ENCODE measurements around the gene GABPA.
A peak's percentile ranks its signal among the peaks of the same experiment; 100 is the strongest.
"Not testable (repeated sequence)": the region's sequence is repeated elsewhere in the genome, so short reads cannot be mapped to it uniquely, and the experiment has no call there.

GABPA gene

GRCh38 chr21:25742900-25743299 is 8.1 kb downstream of the GABPA start:
- DNase-seq, result no peak

- no peak for DNase-seq
Measured at GRCh38 chr21:25744854-25745253, 10.1 kb downstream of the GABPA start.

DNA sequence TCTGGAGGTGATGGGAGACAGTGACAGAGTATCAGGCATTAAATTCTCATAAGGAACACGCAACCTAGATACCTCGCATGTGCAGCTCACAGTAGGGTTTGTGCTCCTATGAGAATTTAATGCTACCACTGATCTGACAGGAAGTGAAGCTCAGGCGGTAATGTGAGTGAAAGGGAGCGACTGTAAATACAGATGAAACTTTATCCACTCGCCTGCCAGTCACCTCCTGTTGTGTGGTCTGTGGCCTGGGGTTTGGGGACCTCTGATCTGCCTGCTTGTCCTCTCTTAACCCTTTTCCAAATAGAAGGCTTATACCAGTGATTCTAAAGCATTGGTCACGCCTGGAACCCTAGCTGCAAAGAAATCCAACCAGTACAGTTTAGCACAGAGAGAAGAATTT is 15.3 kb downstream of the GABPA start:
- DNase-seq, result no peak

DNA sequence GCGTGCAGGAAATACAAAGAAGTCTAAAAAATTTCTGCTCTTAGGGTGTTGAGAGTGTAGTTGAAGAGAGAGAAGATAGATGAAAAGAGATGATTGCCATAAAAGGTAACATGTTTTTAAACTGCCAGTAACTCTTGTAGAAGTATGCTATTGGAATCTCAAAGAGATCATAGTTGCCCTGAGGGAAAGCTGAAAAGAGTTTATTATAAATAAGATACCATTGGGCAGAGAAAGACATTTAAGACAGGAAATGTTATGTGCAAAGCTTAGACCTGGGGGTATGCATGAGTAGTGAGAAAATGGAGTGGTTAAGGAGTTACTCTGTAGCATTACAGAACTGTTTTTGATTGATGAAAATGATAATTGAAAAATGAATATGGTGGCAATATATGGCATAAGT is 17.6 kb downstream of the GABPA start:
- no peak for DNase-seq

GRCh38 chr21:25756190-25756932 is 21.6 kb downstream of the GABPA start:
- DNase-seq, result no peak

DNA sequence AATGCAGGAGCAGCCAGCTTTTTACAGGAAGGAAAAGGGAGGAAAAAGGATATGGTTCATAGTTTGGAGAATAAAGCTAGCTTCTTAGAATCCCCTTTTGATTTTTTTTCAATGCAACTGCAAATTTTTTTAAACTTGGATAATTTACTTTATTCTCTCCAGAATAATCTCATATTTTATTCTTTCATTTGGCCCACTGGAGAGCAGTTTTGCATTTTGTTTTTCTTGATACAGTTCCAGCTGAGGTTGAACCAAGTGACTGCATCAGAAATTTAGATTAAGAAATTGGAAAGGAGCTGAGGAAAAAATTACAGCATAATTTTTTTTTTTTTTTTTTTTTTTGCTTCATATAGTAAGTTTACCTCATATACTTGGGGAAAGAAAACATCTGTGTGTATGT is 22.8 kb downstream of the GABPA start:
- no peak for DNase-seq

DNA sequence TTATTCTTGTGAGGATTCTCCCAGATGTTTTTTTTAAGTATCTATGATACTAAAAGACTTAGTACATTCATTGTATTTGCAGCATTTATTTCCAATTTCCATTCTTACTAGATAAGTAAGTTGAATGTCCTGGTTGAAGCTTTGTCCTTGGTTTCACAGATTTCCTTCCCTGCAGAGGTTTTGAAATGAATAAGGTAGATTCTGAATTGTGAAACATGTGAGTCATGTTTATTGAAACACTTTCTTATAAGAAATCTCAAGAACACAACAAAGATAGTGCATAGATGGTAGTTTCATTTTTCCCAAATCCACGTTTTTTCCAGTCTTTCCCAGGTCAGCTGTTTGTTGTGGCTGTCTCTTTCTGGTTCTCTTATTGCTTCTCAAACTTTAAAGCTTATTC is 24.8 kb downstream of the GABPA start:
- DNase-seq, result no peak

DNA sequence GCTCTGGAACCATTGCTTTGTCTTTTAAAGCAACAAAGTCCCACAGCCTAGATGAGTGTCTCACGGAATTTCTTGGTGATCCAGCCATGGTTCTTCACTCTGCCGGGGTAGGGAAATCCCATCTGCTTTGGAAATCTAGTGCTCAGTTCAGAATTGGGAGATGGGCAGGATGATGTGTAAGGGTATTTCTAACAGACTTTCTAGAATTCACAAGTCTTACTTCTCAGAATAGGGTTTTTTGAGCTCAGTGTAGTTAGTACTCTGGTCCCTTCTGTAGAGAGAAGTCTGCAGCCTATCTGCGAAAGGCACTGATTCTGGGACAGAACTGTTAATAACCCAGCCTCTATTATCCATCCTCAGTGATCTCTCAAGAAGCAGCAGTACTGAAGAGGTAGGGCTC is 25.3 kb downstream of the GABPA start:
- no peak for DNase-seq

- DNase-seq, result no peak
Measured at GRCh38 chr21:25760677-25761076, 25.9 kb downstream of the GABPA start.

DNA sequence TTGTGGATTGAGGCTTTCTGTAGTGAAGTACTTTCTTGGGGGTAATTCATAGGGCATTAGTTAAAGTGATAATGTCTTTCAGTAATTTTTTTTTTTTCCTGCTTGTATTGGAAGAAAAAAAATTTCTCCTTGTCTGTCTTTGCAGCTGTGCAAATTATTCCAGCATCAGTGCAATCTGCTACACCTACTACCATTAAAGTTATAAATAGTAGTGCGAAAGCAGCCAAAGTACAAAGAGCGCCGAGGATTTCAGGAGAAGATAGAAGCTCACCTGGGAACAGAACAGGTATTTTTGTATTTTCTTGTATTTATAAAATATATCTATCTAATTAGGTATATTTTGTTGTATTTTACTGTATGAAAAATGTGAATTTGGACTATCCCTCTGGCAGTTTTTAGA is 29.3 kb downstream of the GABPA start:
- no peak for DNase-seq

DNA sequence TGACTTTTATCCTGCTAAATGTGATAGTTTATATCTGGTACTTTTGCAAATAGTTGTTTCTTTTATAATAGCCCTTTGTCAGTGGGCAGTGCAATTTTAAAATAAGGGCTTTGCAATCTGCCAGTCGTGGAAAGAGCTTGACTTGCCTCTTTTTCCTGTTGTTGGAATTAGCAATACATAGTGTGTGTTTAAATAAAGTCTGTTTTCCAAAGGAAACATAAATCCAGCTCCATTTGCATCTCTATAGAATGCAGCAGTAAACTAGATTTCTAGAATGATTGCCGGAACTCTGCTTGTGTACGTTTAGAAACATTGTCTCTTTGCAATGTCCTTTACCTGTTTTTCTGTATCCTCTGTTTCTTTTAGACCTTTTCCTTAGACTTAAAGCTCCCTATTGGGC is 33.1 kb downstream of the GABPA start:
- DNase-seq, result no peak

- no peak for DNase-seq
Measured at GRCh38 chr21:25772686-25773085, 37.9 kb downstream of the GABPA start.

DNA sequence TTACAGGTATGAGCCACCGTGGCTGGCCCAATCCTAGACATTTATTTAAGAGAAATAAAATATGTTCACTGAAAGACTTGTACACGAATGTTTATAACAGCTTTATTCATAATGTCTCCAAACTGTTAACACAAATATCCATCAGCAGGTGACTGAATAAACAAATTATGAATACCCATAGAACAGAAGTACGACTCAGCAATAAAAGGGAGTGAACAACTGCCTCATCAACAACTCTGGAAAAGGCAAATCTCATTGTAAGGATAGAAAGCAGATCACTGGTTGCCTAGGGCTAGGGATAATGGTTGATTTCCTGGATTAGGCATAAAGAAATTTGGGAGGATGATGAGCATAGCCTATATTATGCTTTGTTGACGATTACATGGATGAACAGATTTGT is 41.7 kb downstream of the GABPA start:
- DNase-seq, result no peak

- DNase-seq, result not testable (repeated sequence)
Measured at GRCh38 chr21:25778126-25778875, 43.5 kb downstream of the GABPA start.

- DNase-seq, result no peak
Measured at GRCh38 chr21:25788677-25789076, 53.9 kb downstream of the GABPA start.

DNA sequence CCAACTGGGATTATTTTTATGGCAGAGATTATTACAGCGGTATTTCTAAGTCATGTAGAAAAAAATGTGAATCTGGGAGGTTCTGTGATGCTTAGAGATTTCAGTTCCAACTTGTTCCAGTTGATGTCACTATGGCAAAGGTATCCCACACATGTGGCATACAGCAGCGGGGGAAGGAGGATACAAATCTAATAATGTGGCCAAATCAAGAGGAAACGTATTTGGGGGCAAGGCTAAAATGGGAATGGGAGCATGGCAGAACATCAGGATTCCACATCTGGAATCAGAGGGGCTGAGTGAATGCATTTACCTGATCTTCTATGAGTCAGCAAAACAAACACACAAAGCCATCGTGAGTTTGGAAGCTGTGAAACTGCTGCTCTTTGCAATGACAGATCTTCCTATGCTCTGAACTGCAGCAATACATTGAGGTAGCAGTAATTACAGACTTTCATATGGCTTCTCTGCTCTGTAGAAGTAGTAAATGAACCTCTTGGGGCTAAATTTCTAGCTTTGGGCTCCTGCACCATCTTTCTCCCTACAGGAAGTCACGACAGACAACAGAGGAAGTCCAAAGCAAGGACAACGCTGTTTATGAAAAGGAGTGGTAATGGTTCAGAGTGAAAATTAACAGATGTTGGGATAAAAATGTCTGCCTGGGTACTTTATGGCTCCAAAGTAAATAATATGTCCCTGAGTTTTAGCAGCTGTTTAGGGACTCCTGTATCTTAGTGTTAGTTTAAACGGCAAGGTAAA is 55.5 kb downstream of the GABPA start:
- peak; percentile 68 for DNase-seq

DNA sequence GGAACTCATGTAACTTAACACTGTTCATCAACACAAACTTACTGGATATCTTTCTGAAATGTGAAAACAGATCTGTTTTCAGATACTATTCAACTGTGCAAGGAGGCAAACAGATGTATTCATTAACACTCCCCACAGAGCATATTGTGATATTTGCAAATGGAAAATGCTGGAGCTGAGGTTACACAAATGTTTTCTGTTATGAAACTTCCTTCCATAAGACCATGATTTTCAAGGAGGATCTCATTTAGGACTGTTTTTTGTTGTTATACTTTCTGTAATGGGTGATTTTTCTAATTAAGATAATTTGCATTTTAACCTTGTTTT is 56.1 kb downstream of the GABPA start:
- no peak for DNase-seq

GRCh38 chr21:25791319-25791718 is 56.5 kb downstream of the GABPA start:
- no peak for DNase-seq

GRCh38 chr21:25801217-25802014 is 66.6 kb downstream of the GABPA start:
- DNase-seq, result no peak

GRCh38 chr21:25806060-25806459 is 71.3 kb downstream of the GABPA start:
- no peak for DNase-seq

DNA sequence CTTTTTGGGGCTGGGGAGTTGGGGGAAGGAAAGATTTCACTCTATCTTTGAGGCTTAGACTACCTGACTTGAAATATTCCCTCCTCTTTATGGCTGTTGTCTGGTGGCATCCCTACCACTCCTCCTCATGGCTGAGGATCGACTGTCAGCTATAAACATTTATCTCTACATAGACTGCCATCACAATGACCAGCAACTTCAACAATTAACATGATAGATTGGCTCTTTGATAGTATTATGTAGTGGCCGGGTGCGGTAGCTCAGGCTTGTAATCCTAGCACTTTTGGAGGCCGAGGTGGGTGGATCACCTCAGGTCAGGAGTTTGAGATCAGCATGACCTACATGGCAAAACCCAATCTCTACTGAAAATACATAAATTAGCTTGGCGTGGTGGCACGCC is 72.4 kb downstream of the GABPA start:
- DNase-seq, result no peak

DNA sequence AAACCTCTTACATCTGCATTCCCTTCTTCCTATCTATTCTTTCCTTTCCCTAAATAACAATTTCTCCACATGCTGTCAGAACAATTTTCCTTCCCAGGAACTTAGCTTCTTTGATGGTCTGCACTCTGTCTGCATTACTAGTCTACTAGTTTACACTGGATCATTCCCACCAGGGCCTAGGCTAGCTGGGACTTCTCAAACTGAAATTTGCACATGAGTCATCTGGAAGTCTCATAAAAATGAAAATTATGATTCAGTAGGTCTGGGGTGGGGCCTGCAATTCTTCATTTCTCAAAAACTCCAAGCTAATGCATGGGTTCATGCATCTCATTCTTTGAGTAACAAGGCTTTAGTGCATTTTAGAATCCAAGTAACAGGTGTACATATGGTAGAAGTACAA is 74.2 kb downstream of the GABPA start:
- DNase-seq, result no peak

DNA sequence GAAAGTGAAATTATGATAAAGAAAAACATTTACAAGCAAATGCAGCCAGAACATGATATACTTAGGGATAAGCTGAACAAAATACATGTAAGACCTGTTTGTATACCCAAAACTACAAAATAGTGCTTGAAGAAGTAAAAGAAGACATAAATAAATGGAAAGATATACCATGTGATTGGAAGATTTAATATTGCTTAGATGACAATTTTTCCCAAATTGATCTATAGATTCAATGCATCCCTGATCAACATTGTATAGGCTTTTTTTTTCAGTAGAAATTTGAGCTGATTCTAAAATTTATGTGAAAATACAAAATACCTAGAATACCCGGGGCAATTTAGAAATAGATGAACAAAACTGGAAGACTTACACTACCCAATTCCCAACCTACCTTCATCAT is 76.4 kb downstream of the GABPA start:
- no peak for DNase-seq
